ENCODE results near the gene USP25. TPM values are rescaled to one million over a fixed set of nuclear protein-coding genes. Genes with fewer than 3 reads are reported as not detected.

The USP25 gene
- total RNA-seq, 1 donor from 2014 or later, result 36.6 TPM

DNA sequence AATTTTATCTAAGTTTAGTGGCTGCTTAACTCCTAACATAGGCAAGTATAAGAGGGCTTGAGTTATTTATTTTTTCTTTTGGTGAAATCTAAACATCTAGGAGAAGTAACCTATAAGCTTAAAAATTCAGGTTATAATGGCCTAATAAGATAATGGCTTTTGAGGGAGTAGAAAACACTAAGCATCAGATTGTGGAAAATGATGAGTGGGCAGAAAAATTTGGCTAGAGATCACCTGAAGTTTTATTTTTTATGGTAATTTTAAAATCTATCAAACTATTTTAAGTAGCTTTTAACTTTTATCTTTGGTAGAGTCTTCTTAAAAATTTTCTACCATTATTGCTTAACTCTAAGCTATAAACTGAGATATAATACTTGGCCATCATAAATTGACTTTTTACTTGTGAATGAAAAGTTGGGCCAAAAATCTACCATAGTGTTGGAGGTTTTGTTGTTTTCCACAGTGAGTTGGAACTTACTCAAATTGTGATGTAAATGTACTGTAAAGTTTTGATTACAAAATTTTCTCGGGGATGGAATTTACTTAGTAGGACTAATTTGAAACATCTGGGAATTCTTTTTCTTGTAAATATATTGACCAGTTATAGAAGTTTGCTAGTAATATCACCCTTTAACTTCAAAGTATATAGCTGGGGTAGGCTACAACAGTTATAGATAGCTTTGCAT is 63.9 kb downstream of the USP25 start:
- H3K4me3 ChIP-seq (ENCODE audit: low read depth, low read length), result no peak overlapping the region
- no peaks in the 10 kb centered on the region for H3K27me3 ChIP-seq (ENCODE audit: control insufficient read depth, insufficient read depth, low read length)
- no peaks in the 10 kb centered on the region for H3K36me3 ChIP-seq (ENCODE audit: control insufficient read depth, insufficient read depth, low read length)
- DNase-seq (ENCODE audit: low read depth), result no peak
- TF ChIP-seq, protein P1, sequence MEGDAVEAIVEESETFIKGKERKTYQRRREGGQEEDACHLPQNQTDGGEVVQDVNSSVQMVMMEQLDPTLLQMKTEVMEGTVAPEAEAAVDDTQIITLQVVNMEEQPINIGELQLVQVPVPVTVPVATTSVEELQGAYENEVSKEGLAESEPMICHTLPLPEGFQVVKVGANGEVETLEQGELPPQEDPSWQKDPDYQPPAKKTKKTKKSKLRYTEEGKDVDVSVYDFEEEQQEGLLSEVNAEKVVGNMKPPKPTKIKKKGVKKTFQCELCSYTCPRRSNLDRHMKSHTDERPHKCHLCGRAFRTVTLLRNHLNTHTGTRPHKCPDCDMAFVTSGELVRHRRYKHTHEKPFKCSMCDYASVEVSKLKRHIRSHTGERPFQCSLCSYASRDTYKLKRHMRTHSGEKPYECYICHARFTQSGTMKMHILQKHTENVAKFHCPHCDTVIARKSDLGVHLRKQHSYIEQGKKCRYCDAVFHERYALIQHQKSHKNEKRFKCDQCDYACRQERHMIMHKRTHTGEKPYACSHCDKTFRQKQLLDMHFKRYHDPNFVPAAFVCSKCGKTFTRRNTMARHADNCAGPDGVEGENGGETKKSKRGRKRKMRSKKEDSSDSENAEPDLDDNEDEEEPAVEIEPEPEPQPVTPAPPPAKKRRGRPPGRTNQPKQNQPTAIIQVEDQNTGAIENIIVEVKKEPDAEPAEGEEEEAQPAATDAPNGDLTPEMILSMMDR (IDR thresholded peaks at IDR 0.05; ENCODE audit: insufficient read depth, low read length, poor library complexity, severe bottlenecking), result no peak

DNA sequence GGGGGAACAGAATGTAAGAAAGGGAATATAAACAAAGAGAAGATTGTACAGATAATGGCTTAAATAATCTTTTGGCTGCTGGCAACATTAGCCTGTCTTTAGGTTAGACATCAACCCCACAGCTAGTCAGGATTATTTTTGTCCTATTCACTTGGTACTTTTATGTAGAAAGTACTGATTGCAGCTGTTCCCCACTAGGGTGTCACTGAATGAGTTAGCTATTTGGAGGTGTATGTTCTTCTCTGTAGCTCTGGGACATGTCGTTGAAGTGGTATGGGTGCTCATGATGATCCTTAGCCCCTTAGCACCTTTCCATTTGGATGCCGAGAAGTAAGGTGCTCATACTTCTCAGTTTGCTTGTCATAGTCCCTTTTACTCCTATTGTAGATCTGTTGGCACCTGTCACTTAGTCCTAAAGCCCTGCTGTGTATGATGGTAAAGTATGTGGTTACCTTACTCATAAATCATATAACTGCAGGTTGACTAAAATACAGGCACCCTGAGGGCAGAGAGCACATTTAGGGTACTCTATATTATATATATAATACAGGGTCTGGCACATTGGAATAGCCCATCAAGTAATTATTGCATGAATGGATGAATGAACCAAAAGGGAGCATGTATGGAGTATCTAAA is 64.6 kb downstream of the USP25 start:
- Histone ChIP-seq H3K27me3 (ENCODE audit: control insufficient read depth, insufficient read depth, low read length) (no peaks in the 10 kb centered on the region), H3K4me3 (ENCODE audit: low read depth, low read length) (no peak overlapping the region), H3K36me3 (ENCODE audit: control insufficient read depth, insufficient read depth, low read length) (no peaks in the 10 kb centered on the region)
- no peak for DNase-seq (ENCODE audit: low read depth)
- TF ChIP-seq, protein P1 (IDR thresholded peaks at IDR 0.05; ENCODE audit: insufficient read depth, low read length, poor library complexity, severe bottlenecking), result no peak

DNA sequence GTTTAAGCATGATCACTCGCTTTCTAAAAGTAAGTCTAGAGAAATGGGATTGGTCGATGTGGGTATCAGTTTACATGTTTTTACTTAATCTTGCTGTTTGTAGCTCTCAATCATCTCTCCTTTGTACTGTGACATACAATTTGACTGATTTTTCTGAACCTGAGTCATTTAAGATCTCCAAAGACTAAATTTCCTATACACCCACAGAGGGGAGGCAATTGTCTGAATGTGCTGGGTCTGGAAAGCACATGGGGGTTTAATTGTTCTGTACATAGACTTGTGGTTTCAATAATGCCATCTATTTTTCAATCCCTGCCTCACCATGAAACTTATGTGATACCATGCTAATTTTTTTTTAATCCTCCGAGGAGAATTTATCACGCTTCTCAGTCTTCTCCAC is 65.8 kb downstream of the USP25 start:
- no peak for DNase-seq (ENCODE audit: low read depth)
- no peaks in the 10 kb centered on the region for H3K36me3 ChIP-seq (ENCODE audit: control insufficient read depth, insufficient read depth, low read length)
- H3K4me3 ChIP-seq (ENCODE audit: low read depth, low read length), result no peak overlapping the region
- TF ChIP-seq, protein P1 (IDR thresholded peaks at IDR 0.05; ENCODE audit: insufficient read depth, low read length, poor library complexity, severe bottlenecking), result no peak
- H3K27me3 ChIP-seq (ENCODE audit: control insufficient read depth, insufficient read depth, low read length), result no peaks in the 10 kb centered on the region

DNA sequence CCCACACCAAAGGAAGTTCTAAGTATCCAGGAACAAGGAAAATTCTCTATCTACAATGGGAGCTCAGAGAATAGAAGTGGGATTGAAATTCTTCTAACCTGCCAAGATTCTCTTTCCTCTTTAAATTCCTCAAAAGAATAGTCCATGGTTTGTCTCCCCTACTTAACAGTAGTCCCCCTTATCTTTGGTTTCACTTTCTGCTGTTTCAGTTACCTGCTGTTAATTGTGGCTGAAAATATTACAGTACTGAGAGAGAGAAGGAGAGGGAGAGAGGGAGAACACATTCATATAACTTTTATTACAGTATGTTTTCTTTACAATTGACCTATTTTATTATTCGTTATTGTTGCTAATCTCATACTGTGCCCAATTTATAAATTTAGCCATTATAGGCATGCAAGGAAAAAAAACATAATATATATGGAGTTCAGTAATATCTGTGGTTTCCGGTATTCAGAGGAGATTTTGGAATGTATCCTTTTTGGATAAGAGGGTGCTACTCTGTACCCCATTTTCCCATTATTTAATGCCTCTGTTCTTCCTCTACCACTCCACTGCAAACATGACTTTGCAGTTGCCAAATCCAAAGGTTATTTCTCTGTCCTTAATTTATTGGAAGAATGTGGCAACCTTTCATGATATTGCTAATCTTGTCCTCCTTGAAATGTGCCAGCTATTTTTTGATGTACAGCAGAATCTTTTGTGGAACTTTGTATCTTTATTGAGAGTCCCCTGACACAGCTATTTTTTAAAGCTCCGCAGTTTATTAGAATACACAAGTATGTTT is 68.0 kb downstream of the USP25 start:
- no peak for DNase-seq (ENCODE audit: low read depth)
- TF ChIP-seq, protein P1 (IDR thresholded peaks at IDR 0.05; ENCODE audit: insufficient read depth, low read length, poor library complexity, severe bottlenecking), result no peak
- no peak overlapping the region for H3K4me3 ChIP-seq (ENCODE audit: low read depth, low read length)
- no peaks in the 10 kb centered on the region for H3K27me3 ChIP-seq (ENCODE audit: control insufficient read depth, insufficient read depth, low read length)
- H3K36me3 ChIP-seq (ENCODE audit: control insufficient read depth, insufficient read depth, low read length), result no peaks in the 10 kb centered on the region

DNA sequence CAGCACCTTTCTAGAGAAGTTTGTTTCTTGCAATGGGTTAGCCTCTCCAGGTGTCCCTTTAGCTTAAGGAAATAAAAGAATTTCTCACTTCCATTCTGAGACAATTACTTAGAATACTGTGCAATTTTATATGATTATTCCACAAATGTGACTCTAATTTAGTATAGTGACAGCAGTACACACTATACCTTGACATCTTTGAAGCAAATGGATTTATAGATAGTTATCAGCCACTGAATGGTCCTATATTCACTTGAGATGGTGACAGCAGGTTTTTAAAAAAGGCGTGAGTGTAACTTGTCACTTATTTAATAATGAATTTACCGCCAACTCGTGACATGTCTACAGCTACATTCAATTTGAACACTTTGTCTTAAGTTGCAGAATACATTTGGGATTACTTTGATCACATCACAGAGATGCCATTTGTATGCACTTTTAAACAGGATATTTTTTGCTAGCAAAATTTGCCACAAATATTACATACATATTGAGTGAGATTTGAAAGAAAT is 71.6 kb downstream of the USP25 start:
- Histone ChIP-seq H3K36me3 (ENCODE audit: control insufficient read depth, insufficient read depth, low read length) (no peaks in the 10 kb centered on the region), H3K27me3 (ENCODE audit: control insufficient read depth, insufficient read depth, low read length) (no peaks in the 10 kb centered on the region), H3K4me3 (ENCODE audit: low read depth, low read length) (no peak overlapping the region)
- TF ChIP-seq, protein P1 (IDR thresholded peaks at IDR 0.05; ENCODE audit: insufficient read depth, low read length, poor library complexity, severe bottlenecking), result no peak
- DNase-seq (ENCODE audit: low read depth), result no peak
